Cardiac fibroblast (primary cell): ENCODE measurements around the gene ZBTB8OS.
"Not testable (repeated sequence)": the region's sequence is repeated elsewhere in the genome, so short reads cannot be mapped to it uniquely, and the experiment has no call there.

Source experiments
- DNase-seq, 2 donors: peaks; one replicate each; pipeline versions ENCODE4 v3.0.0 to v3.0.0-alpha.2; 2010; ENCODE audit warnings: low read depth in 2 of 2
- H3K4me3 ChIP-seq, 2 donors: replicated peaks in 1 of 2; 1 replicate in 1 of 2; 2 replicates in 1 of 2; pipeline ENCODE4 v1.5.1; 2011; ENCODE audit warnings: low read depth in 2 of 2, low read length in 2 of 2, mild to moderate bottlenecking in 2 of 2, moderate library complexity in 1 of 2
- TF ChIP-seq, protein P1 (sequence below): IDR thresholded peaks from one replicate; pipeline ENCODE4 v1.5.1; 2011; ENCODE audit warnings: low read depth, mild to moderate bottlenecking, low read length, inconsistent platforms

Gene ZBTB8OS

DNA sequence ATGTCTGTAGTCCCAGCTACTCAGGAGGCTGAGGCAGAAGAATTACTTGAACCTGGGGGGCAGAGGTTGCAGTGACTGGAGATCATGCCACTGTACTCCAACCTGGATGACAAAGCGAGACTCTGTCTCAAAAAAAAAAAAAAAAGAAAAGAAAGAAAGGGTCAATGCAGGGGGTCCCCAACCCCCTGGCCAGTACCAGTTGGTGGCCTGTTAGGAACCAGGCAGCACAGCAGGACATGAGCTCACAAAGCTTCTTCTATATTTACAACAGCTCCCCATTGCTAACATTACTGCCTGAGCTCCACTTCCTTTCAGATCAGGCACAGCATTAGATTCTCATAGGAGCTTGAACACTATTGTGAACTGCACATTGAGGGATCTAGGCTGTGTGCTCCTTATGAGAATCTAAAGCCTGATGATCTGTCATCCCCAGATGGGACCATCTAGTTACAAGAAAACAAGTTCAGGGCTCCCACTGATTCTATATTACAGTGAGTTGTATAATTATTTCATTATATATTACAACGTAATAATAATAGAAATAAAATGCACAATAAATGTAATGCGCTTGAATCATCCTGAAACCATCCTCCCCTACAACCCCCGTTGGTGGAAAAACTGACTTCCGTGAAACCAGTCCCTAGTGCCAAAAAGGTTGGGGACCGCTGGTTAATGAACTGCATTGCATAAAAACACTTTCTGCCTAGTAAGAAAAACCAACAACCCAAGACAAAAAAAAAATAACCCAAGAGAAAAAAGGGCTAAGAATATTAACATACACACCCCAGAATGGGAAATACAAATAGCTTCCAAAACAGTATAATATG lies 2.8 kb downstream of the ZBTB8OS start:
- TF ChIP-seq, protein P1, sequence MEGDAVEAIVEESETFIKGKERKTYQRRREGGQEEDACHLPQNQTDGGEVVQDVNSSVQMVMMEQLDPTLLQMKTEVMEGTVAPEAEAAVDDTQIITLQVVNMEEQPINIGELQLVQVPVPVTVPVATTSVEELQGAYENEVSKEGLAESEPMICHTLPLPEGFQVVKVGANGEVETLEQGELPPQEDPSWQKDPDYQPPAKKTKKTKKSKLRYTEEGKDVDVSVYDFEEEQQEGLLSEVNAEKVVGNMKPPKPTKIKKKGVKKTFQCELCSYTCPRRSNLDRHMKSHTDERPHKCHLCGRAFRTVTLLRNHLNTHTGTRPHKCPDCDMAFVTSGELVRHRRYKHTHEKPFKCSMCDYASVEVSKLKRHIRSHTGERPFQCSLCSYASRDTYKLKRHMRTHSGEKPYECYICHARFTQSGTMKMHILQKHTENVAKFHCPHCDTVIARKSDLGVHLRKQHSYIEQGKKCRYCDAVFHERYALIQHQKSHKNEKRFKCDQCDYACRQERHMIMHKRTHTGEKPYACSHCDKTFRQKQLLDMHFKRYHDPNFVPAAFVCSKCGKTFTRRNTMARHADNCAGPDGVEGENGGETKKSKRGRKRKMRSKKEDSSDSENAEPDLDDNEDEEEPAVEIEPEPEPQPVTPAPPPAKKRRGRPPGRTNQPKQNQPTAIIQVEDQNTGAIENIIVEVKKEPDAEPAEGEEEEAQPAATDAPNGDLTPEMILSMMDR, result no peak
- H3K4me3 ChIP-seq, result no peak overlapping the region
- DNase-seq, result no peak

DNA sequence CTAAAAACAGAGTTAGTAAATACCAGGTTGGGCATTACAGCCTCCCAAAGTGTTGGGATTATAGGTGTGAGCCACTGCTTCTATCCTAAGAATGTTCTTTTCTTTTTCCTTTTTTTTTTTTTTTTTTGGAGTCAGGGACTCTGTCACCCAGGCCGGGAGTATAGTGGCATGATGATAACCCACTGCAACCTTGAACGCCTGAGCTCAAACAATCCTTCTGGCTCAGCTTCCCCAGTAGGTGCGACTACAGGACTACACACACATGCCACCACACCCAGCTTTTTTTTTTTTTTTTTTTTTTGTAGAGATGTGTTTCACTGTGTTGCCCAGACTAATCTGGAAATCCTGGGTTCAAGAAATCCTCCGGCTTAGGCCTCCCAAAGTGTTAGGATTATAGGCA lies 5.9 kb downstream of the ZBTB8OS start:
- DNase-seq, result no peak
- no peak overlapping the region for H3K4me3 ChIP-seq
- TF ChIP-seq, protein P1, result no peak

DNA sequence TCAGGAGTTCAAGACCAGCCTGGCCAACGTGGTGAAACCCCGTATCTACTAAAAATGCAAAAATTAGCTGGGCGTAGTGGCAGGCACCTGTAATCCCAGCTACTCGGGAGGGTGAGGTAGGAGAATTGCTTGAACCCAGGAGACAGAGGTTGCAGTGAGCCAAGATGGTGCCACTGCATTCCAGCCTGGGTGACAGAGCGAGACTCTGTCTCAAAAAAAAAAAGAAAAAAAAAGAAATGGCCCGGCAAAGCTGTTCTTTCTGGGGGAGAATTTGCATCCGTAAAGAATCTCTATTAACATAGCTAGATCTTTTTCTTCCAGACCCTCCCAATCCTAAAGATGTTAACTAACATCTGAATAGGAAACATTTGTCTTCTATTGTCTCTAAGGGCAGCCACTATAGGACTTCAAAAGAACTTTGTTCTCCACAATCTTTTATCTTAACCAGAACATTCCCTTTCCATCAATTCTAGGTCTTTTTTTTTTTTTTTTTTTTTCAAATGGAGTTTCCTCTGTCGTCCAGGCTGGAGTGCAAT lies 8.0 kb downstream of the ZBTB8OS start:
- not testable (repeated sequence) for H3K4me3 ChIP-seq, DNase-seq

DNA sequence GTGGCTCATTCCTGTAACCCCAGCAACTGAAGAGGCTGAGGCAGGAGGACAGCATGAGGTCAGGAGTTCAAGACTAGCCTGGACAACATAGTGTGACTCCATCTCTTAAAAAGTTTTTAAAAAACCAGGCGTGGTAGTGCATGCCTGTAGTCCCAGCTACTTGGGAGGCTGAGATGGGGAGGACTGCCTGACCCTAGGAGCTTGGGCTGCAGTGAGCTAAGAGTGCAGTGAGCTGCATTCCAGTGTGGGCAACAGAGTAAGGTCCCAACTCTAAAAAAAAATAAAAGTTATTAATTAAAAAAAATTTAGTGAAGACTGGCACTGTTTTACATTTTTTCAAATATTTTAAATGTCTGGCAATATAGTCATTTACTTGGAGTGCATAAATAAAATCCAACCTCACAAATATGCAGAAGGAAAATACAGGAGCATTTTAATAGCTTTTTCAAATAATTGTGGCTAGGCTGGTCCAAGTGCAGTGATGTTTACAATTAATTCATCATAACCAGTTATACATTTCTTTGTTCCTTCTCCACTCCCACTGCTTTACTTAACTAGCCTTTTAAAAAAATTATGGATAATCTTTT lies 10.8 kb downstream of the ZBTB8OS start:
- DNase-seq, result no peak
- TF ChIP-seq, protein P1, result no peak
- no peak overlapping the region for H3K4me3 ChIP-seq

DNA sequence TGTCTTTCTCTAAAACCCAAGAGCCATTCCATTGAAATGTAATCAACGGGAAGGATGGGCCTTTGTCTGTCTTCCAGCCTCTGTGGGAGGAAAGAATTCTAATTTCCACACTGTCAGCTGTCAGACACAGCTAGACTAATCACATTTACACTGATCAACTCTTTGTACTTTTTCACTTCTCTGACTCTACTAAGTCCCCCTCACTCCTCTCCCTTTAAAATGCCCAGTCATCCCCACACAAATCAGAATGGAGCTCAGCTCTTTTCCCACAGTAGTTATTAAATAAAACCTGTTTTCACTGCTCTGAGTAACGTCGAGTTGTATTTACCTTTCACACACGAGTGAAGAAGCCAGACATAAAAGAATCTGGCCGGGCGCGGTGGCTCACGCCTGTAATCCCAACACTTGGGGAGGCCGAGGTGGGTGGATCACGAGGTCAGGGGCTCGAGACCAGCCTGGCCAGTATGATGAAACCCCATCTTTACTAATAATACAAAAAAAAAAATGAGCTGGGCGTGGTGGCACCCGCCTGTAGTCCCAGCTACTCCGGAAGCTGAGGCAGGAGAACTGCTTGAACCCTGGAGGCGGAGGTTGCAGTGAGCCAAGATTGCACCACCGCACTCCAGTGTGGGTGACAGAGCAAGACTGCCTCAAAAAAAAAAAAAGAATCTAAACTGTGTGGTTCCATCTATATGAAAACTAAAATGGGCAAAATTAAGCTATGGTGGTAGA lies 13.3 kb downstream of the ZBTB8OS start:
- no peak overlapping the region for H3K4me3 ChIP-seq
- TF ChIP-seq, protein P1, result no peak
- no peak for DNase-seq

DNA sequence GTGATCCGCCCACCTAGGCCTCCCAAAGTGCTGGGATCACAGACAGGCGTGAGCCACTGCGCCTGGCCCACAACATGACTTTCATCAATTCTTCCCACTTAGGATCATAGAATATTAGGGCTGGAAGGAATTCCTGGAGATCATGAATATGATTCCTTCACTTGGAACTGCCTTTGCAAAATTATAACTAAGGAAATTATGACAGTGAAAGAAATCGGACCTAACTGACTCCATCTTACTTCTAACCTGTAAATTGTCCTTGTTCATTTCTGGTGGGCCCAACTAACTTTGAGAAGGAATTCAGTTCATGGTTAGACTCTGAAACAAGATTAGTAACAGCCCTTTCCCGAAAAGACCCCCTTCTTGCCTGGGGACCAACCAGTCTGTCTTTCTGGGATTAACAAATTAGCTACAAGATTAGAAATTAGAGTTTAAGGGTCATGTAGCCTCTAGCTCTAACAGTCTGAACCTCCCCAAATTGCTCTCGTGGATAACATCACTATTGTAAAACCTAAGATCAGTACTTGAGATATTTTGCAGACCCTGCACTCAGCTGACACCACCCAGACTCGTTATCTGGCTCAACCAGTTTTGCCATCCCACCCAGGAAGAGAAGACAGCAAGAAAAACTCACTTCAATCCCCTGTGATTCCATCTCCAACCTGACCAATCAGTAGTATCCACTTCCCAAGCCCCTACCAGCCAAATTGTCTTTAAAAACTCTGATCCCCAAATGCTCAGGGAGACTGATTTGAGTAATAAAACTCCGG lies 14.7 kb downstream of the ZBTB8OS start:
- TF ChIP-seq, protein P1, result no peak
- H3K4me3 ChIP-seq, result no peak overlapping the region
- DNase-seq, result no peak
